ENCODE data around the gene MAP3K8.
"Not testable (repeated sequence)": the region's sequence is repeated elsewhere in the genome, so short reads cannot be mapped to it uniquely, and the experiment has no call there.

MAP3K8 gene

GRCh38 chr10:30453764-30454527 lies 20.0 kb downstream of the MAP3K8 start:
- DNase-seq: no peak

- DNase-seq: no peak
These were observed 20.9 kb downstream of the MAP3K8 start for GRCh38 chr10:30454744-30455510.

- DNase-seq: peak; percentile 34
These were observed 21.8 kb downstream of the MAP3K8 start for GRCh38 chr10:30455816-30456215.

DNA sequence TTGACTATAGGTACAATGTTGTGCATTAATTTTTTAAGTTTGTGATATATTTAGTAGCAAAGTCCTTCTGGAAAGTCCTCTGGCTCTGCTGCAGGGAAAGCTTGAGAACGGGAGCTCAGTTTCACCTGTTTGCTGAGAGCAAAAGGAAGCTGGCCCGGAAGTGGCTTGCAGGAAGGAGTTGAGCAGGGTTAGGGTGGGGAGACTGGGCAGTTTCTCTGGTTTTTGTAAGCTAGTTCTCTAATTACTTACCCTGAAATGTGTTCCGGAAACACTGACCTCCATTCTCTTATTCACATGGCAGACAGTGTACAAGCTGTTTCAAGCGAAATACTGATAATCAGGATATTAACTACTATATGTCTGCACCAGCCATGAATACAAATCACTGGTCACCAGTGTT lies 22.3 kb downstream of the MAP3K8 start:
- no peak for DNase-seq

DNA sequence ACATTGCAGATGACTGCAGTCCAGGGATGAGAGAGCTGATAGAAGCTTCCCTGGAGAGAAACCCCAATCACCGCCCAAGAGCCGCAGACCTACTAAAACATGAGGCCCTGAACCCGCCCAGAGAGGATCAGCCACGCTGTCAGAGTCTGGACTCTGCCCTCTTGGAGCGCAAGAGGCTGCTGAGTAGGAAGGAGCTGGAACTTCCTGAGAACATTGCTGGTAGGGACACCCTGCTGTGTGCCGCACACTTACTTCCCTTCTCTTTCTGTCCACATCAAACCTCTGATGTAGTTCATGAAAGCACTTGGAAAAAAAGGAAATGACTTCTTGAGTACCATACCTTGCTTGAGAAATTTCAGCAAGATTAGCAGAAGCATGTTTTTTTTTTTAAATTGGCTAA lies 25.3 kb downstream of the MAP3K8 start:
- DNase-seq: no peak

DNA sequence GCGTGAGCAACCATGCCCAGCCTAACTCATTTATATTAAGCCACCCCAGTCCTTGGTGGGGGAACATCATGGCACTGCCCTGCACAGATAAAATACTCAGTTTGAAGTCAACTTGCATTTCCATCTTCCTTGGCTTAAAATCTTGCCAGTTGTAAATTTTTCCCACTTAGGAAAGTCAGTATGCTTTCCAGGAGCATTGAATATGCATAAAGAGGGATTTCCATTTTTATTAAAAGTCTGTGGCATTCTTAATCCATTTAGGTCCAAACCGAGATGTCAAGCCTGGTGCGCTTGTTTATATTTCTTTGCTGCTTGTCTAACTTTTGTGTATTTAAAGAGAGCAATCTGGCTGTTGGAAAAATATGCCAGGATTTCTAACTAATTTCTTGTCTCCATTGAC lies 26.1 kb downstream of the MAP3K8 start:
- DNase-seq: no peak

GRCh38 chr10:30462513-30462912 lies 28.5 kb downstream of the MAP3K8 start:
- no peak for DNase-seq

GRCh38 chr10:30463944-30464451 lies 30.0 kb downstream of the MAP3K8 start:
- DNase-seq: no peak

DNA sequence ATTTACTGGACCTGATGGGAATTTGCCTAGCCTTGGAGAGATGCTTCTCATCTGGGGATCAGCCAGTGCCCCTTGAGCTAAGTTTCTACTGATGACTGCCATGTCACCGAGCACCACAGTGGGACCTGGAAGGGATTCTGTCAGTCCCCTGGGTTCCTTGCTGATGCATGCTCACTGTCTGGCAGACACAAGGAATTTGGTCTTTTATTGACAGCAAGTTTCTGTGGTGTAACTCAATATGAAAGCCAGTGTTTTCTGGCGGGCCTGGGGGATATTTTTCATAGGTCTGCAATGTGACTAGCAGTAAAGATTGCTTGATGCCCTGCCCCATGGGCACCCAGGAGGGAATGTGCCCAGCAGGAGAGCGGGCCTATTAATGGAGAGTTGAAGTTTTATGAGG lies 30.7 kb downstream of the MAP3K8 start:
- no peak for DNase-seq

DNA sequence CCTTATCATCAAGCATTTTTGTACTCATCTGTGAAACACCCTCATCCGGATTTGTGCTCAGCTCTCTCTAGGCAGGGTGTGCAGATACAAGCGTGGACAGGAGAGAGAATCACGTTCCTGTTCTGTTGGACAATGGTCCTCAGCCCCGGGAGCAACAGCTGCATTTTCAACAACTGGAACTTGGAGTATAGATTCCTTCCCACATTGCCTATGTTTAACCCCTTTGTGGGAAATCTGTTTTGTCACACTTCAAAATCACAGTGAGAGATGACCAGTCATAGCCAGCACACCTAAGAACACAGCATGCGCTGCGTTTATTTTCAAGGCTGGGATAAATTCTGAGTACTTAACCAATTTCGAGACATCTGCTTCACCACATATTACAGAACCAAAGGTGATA lies 32.5 kb downstream of the MAP3K8 start:
- DNase-seq: no peak

- DNase-seq: no peak
These were observed 33.8 kb downstream of the MAP3K8 start for GRCh38 chr10:30467651-30468338.

- DNase-seq: no peak
These were observed 38.6 kb downstream of the MAP3K8 start for GRCh38 chr10:30472414-30473155.

- DNase-seq: not testable (repeated sequence)
These were observed 41.5 kb downstream of the MAP3K8 start for GRCh38 chr10:30475515-30475914.

- DNase-seq: no peak
These were observed 42.6 kb downstream of the MAP3K8 start for GRCh38 chr10:30476511-30477155.

DNA sequence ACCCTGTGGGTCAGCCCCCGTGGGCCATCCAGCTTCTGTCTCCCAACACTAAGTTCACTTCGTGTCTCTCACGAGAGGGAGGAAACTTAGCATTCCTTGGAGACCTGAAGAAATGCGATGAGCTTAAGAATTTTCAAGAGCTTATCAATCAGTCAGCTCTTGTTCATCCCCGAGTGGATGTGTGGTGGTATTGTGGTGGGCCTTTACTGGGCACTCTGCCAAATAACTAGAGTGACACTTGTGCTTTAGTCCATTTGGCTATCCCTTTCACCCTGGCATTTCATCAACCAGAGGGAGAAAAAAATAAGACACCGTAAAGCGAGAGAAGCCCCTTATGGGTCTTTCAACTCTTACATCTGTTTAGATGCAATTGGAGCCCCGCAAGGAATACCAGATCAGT lies 45.5 kb downstream of the MAP3K8 start:
- not testable (repeated sequence) for DNase-seq

- DNase-seq: no peak
These were observed 47.6 kb downstream of the MAP3K8 start for GRCh38 chr10:30481603-30482002.

GRCh38 chr10:30488316-30488715 lies 54.3 kb downstream of the MAP3K8 start:
- no peak for DNase-seq

DNA sequence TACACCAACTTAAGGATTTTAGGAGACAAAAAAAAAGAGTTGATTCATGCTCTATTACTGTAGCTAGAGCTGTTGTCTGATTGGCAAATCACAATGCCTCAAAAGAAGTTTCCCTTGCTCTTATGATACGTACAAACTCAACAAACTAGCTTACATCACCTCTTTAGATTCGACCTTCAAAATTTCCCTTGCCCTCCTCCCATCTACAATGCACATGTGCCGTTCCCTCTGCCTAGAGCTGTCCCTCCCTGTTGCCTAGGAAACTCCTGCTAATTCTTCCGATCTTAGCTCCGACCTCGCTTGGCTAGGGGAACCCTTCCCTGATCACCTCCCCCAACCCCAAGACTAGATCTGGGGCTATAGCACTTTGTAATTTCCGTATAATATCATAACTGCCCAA lies 55.4 kb downstream of the MAP3K8 start:
- DNase-seq: no peak

- DNase-seq: no peak
These were observed 56.5 kb downstream of the MAP3K8 start for GRCh38 chr10:30490289-30491000.

- no peak for DNase-seq
These were observed 57.4 kb downstream of the MAP3K8 start for GRCh38 chr10:30491204-30491915.
